Erythroblast (primary cell): Measurements from ENCODE around the gene PIK3R3.

Source experiments
- GATA1 ChIP-seq: IDR thresholded peaks from 2 replicates; pipeline ENCODE4 v1.6.1; 2011; ENCODE audit warnings: low read depth, mild to moderate bottlenecking, control low read depth, low read length, moderate library complexity
- POLR2A ChIP-seq: IDR thresholded peaks from 2 replicates; pipeline ENCODE4 v1.6.1; 2011; ENCODE audit warnings: mild to moderate bottlenecking, low read length

DNA sequence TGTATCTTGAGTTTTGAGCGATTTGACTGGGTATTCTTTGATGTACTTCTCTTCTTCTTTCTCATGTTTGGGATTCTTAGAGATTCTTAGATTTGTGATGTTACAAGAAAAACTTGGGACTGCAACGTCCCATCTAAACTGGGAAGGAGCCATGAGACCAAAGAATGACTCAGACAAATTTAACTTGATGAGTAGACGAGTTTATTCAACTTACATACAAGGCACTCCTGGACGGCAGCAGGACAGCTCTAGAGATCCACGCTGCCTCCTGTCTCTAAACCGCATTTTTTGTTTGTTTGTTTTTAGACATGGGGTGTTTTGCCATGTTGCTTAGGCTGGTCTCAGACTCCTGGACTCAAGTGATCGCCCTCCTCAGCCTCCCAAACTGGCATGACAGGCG, 137.1 kb downstream of the PIK3R3 start:
- TF ChIP-seq POLR2A (no peak), GATA1 (no peak)
